HepG2 (cell line): Measurements from ENCODE around the gene FDXACB1. TPM values are rescaled to one million over a fixed set of nuclear protein-coding genes. Genes with fewer than 3 reads are reported as not detected.

Source experiments
- ATF7 ChIP-seq, 2 experiments: fragments of 450-650 bp in 1 of 2; sonication (generic) in 1 of 2; formaldehyde crosslinking in 1 of 2; IDR thresholded peaks; 2 replicates each; pipeline versions ENCODE4 v1.4.0 to v1.6.1; 2016 to 2020; ENCODE audit warnings: antibody characterized with exemption in 1 of 2, mild to moderate bottlenecking in 1 of 2, missing genetic modification reagents in 1 of 2
- BCL6 ChIP-seq: IDR thresholded peaks from 2 replicates; pipeline ENCODE4 v1.6.1; 2016; ENCODE audit warnings: missing genetic modification reagents, missing compliant biosample characterization
- CHCHD3 ChIP-seq: sonication (generic); formaldehyde crosslinking; IDR thresholded peaks from 2 replicates; pipeline ENCODE4 v1.8.0; 2022; ENCODE audit warnings: mild to moderate bottlenecking, missing genetic modification reagents, moderate library complexity
- FOXA3 ChIP-seq: IDR thresholded peaks from 2 replicates; pipeline ENCODE4 v1.6.1; 2016; ENCODE audit warnings: missing genetic modification reagents, missing compliant biosample characterization
- FOXJ3 ChIP-seq: sonication (generic); formaldehyde crosslinking; IDR thresholded peaks from 2 replicates; pipeline ENCODE4 v1.4.0; 2020; ENCODE audit warnings: missing genetic modification reagents, mild to moderate bottlenecking, borderline replicate concordance
- GTF3A ChIP-seq: sonication (generic); formaldehyde crosslinking; conservative IDR thresholded peaks from 2 replicates; pipeline ENCODE4 v1.4.0; 2020; ENCODE audit warnings: mild to moderate bottlenecking, missing genetic modification reagents
- MAF1 ChIP-seq: sonication (generic); formaldehyde crosslinking; IDR thresholded peaks from 2 replicates; pipeline ENCODE4 v1.5.0; 2020; ENCODE audit warnings: missing genetic modification reagents, borderline replicate concordance
- NAIF1 ChIP-seq: sonication (generic); formaldehyde crosslinking; IDR thresholded peaks from 2 replicates; pipeline ENCODE4 v1.5.0; 2020; ENCODE audit warnings: mild to moderate bottlenecking, missing genetic modification reagents, borderline replicate concordance
- NCOA2 ChIP-seq: sonication (generic); formaldehyde crosslinking; IDR thresholded peaks from 2 replicates; pipeline ENCODE4 v1.8.0; 2022; ENCODE audit warnings: inconsistent platforms
- POLR2AphosphoS5 ChIP-seq: IDR thresholded peaks from 2 replicates; pipeline ENCODE4 v1.6.1; 2012; ENCODE audit warnings: low read depth, low read length
- RFX3 ChIP-seq: IDR thresholded peaks from 2 replicates; pipeline ENCODE4 v1.6.1; 2016; ENCODE audit warnings: missing biosample characterization, missing genetic modification reagents
- SAP130 ChIP-seq: IDR thresholded peaks from 2 replicates; pipeline ENCODE4 v1.6.1; 2016; ENCODE audit warnings: low read depth
- SIN3A ChIP-seq: IDR thresholded peaks from 2 replicates; pipeline ENCODE4 v1.6.1; 2011; ENCODE audit warnings: low read depth, mild to moderate bottlenecking, control low read depth, low read length, borderline replicate concordance
- SMAD1 ChIP-seq: sonication (generic); formaldehyde crosslinking; IDR thresholded peaks from 2 replicates; pipeline ENCODE4 v1.4.0; 2020; ENCODE audit warnings: missing genetic modification reagents, low read depth, mild to moderate bottlenecking, borderline replicate concordance
- ZFP37 ChIP-seq: sonication (generic); formaldehyde crosslinking; IDR thresholded peaks from 2 replicates; pipeline ENCODE4 v1.4.0; 2020; ENCODE audit warnings: missing genetic modification reagents, borderline replicate concordance
- polyA plus RNA-seq, 8 experiments: library from polyadenylated mRNA; depleted of rRNA in 3 of 8; stranded (reverse) in 7 of 8; unstranded in 1 of 8; fragments of >200 nt; fragmentation: Illumina TruSeq in 4 of 8; extraction: Trizol in 4 of 8; gene quantifications; 2 replicates each; pipeline versions ENCODE4 v1.2.1 to v1.2.3, GENCODE V29; 2011 to 2016; ENCODE audit warnings: low read depth in 4 of 8, missing spikeins in 1 of 8, mixed read lengths in 1 of 8; ENCODE audit not compliant: insufficient read depth in 1 of 8
- total RNA-seq, 5 experiments: library from RNA; depleted of rRNA; stranded (reverse); fragments of >200 nt; fragmentation: Illumina TruSeq; extraction: Trizol; gene quantifications; 2 replicates each; pipeline ENCODE4 v1.2.3, GENCODE V29; 2016; ENCODE audit warnings: low read depth in 1 of 5
- TF ChIP-seq, protein P1 (sequence below): IDR thresholded peaks from 2 replicates; pipeline ENCODE4 v1.6.1; 2016; ENCODE audit warnings: low read depth, borderline replicate concordance
- TF ChIP-seq, protein P2 (sequence below): sonication (generic); formaldehyde crosslinking; IDR thresholded peaks from 2 replicates; pipeline ENCODE4 v1.5.0; 2020; ENCODE audit warnings: mild to moderate bottlenecking, missing genetic modification reagents, borderline replicate concordance
- TF ChIP-seq, protein P3 (sequence below): sonication (generic); formaldehyde crosslinking; IDR thresholded peaks from 2 replicates; pipeline ENCODE4 v1.4.0; 2020; ENCODE audit warnings: missing genetic modification reagents
- TF ChIP-seq, protein P4 (sequence below): sonication (generic); formaldehyde crosslinking; IDR thresholded peaks from 2 replicates; pipeline ENCODE4 v1.4.0; 2020; ENCODE audit warnings: missing genetic modification reagents, low read depth, mild to moderate bottlenecking, borderline replicate concordance

The FDXACB1 gene
- total and polyA plus RNA-seq, 2 of the 13 experiments (the other 11 are each of a cell fraction or from before 2014, with no cell fraction given) = 1.1 to 3.4 TPM

DNA sequence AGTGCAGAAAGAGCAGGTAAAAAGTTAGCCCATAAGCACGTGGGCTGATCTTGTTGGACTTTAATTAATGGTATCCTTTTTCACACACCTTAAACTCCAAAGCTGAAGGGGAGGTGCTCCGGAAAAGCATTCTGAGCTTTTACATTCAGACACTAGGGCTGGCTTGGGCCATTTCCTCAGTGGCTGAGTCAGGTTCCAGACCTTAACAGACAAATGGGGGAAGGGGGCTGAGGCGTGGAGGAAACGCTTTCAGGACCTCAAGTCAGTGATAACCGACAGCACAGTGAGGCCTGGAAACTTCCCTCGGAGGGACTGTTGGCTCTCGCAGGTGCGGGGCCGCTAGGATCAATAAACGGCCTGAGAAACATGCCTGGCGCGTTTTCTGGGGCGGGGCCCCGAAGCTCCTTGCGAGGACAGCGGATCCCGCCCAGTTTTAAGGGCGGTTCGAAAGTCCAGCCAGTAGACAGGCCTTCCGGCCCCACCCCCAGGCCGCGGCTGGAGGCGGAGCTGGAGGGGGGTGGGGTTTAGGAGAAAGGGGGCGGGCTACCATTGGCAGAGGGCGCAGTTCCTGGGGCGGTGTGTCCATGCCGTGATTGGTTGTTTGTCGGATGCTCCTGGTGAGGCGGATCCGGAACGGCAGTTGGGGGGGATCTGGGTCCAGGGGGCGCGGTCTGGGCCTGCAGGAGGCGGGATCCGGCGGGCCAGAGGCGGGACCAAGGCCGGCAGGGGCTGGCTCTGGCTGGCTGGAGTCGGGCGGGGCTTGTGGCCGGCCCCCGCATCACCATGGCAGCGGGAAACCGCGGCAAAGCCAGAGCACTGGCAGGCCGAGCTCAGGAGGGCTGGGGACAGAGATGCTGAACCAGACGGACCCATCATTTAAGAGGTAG lies 47.8 kb upstream of the FDXACB1 start (continued):
- TF ChIP-seq, protein P1, sequence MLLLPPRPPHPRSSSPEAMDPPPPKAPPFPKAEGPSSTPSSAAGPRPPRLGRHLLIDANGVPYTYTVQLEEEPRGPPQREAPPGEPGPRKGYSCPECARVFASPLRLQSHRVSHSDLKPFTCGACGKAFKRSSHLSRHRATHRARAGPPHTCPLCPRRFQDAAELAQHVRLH (CRISPR knock-in tag) = 0 out of 2 replicates have a peak, but pooled peaks have one; percentile 58
- TF ChIP-seq ATF7 (IDR thresholded peaks at IDR 0.05) (no peak), ATF7 (CRISPR knock-in tag; IDR thresholded peaks at IDR 0.05) (peak; percentile 36; the same call in 1 of the 2 replicates), BCL6 (CRISPR knock-in tag) (peak; percentile 33; the same call in 1 of the 2 replicates), CHCHD3 (CRISPR knock-in tag) (no peak), POLR2AphosphoS5 (peak; percentile 86), ZFP37 (CRISPR knock-in tag) (peak; percentile 77; the same call in 1 of the 2 replicates), GTF3A (CRISPR knock-in tag) (no peak), FOXA3 (CRISPR knock-in tag) (peak; percentile 64), SIN3A (no peak; the same call in 1 of the 2 replicates), NCOA2 (peak; percentile 56; the same call in 1 of the 2 replicates), NAIF1 (CRISPR knock-in tag) (no peak), FOXJ3 (no peak), SAP130 (CRISPR knock-in tag) (peak; percentile 87), SMAD1 (no peak), MAF1 (no peak), RFX3 (CRISPR knock-in tag) (peak; percentile 79)
- TF ChIP-seq, protein P2, sequence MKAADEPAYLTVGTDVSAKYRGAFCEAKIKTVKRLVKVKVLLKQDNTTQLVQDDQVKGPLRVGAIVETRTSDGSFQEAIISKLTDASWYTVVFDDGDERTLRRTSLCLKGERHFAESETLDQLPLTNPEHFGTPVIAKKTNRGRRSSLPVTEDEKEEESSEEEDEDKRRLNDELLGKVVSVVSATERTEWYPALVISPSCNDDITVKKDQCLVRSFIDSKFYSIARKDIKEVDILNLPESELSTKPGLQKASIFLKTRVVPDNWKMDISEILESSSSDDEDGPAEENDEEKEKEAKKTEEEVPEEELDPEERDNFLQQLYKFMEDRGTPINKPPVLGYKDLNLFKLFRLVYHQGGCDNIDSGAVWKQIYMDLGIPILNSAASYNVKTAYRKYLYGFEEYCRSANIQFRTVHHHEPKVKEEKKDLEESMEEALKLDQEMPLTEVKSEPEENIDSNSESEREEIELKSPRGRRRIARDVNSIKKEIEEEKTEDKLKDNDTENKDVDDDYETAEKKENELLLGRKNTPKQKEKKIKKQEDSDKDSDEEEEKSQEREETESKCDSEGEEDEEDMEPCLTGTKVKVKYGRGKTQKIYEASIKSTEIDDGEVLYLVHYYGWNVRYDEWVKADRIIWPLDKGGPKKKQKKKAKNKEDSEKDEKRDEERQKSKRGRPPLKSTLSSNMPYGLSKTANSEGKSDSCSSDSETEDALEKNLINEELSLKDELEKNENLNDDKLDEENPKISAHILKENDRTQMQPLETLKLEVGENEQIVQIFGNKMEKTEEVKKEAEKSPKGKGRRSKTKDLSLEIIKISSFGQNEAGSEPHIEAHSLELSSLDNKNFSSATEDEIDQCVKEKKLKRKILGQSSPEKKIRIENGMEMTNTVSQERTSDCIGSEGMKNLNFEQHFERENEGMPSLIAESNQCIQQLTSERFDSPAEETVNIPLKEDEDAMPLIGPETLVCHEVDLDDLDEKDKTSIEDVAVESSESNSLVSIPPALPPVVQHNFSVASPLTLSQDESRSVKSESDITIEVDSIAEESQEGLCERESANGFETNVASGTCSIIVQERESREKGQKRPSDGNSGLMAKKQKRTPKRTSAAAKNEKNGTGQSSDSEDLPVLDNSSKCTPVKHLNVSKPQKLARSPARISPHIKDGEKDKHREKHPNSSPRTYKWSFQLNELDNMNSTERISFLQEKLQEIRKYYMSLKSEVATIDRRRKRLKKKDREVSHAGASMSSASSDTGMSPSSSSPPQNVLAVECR (CRISPR knock-in tag) = peak; percentile 76
- TF ChIP-seq, protein P3, sequence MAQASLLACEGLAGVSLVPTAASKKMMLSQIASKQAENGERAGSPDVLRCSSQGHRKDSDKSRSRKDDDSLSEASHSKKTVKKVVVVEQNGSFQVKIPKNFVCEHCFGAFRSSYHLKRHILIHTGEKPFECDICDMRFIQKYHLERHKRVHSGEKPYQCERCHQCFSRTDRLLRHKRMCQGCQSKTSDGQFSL = peak; percentile 56; the same call in 1 of the 2 replicates
- TF ChIP-seq, protein P4, sequence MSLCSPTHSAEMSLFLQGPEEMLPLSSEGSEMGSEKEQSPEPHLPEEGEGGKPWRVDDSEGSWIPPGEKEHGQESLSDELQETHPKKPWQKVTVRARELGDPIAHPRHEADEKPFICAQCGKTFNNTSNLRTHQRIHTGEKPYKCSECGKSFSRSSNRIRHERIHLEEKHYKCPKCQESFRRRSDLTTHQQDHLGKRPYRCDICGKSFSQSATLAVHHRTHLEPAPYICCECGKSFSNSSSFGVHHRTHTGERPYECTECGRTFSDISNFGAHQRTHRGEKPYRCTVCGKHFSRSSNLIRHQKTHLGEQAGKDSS (CRISPR knock-in tag) = peak; percentile 13; the same call in 1 of the 2 replicates
